WERI-Rb-1 (cell line): Measurements from ENCODE around the gene RXFP4.

ENCODE experiments used
- DNase-seq: peaks from one replicate; pipeline ENCODE4 v3.0.0-alpha.2; 2020
- H3K27ac ChIP-seq: fragments of 250-450 bp; sonication (Bioruptor Pico); 2 replicates; pipeline ENCODE4 v1.5.1; 2020; ENCODE audit warnings: mild to moderate bottlenecking, moderate library complexity
- H3K27me3 ChIP-seq: fragments of 250-450 bp; sonication (Bioruptor Pico); 2 replicates; pipeline ENCODE4 v1.5.1; 2021; ENCODE audit warnings: mild to moderate bottlenecking, low read depth, moderate library complexity; ENCODE audit not compliant: insufficient read depth, severe bottlenecking
- H3K36me3 ChIP-seq: fragments of 250-450 bp; sonication (Bioruptor Pico); 2 replicates; pipeline ENCODE4 v1.5.1; 2020; ENCODE audit warnings: mild to moderate bottlenecking, moderate library complexity
- H3K4me3 ChIP-seq: 2 replicates; pipeline ENCODE4 v1.5.1; 2011; ENCODE audit warnings: low read depth, mild to moderate bottlenecking, control low read depth, low read length
- H3K9me3 ChIP-seq: fragments of 250-450 bp; sonication (Bioruptor Pico); 2 replicates; pipeline ENCODE4 v1.5.1; 2021; ENCODE audit warnings: mild to moderate bottlenecking, moderate library complexity; ENCODE audit not compliant: severe bottlenecking
- TF ChIP-seq, protein P1 (sequence below): IDR thresholded peaks from 2 replicates; pipeline ENCODE4 v1.5.1; 2011; ENCODE audit warnings: low read depth, mild to moderate bottlenecking, control low read depth, inconsistent platforms, low read length

Gene RXFP4

DNA sequence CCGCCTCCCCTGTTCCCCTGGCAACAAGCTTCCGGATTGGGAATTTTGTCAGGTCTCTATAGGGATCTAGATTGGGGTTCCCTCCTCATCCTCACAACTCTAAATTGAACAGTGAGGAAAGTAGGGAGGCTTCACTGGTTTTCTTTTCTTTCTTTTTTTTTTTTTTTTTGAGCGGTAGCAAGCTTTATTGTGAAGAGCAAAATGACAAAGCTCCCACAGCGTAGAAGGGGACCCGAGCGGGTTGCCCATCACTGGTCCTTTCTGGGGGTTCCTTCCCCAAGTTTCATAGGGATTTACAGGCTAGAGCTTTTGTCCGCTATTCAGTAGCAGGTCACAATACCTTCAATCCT, 26.6 kb downstream of the RXFP4 start:
- H3K4me3 ChIP-seq: no peak overlapping the region
- H3K36me3 ChIP-seq: peaks cover 87% of the 10 kb centered on the region
- H3K27me3 ChIP-seq: no peaks in the 10 kb centered on the region
- H3K27ac ChIP-seq: peak overlapping the region; percentile 95
- no peaks in the 10 kb centered on the region for H3K9me3 ChIP-seq
- TF ChIP-seq, protein P1, sequence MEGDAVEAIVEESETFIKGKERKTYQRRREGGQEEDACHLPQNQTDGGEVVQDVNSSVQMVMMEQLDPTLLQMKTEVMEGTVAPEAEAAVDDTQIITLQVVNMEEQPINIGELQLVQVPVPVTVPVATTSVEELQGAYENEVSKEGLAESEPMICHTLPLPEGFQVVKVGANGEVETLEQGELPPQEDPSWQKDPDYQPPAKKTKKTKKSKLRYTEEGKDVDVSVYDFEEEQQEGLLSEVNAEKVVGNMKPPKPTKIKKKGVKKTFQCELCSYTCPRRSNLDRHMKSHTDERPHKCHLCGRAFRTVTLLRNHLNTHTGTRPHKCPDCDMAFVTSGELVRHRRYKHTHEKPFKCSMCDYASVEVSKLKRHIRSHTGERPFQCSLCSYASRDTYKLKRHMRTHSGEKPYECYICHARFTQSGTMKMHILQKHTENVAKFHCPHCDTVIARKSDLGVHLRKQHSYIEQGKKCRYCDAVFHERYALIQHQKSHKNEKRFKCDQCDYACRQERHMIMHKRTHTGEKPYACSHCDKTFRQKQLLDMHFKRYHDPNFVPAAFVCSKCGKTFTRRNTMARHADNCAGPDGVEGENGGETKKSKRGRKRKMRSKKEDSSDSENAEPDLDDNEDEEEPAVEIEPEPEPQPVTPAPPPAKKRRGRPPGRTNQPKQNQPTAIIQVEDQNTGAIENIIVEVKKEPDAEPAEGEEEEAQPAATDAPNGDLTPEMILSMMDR: no peak
- DNase-seq: no peak

- peak overlapping the region; percentile 95 for H3K27ac ChIP-seq
- H3K9me3 ChIP-seq: no peaks in the 10 kb centered on the region
- H3K4me3 ChIP-seq: no peak overlapping the region
- no peaks in the 10 kb centered on the region for H3K27me3 ChIP-seq
- TF ChIP-seq, protein P1: no peak
- H3K36me3 ChIP-seq: peaks cover 85% of the 10 kb centered on the region
- peak; percentile 96 for DNase-seq
Observed at GRCh38 chr1:155968670-155969069, 27.2 kb downstream of the RXFP4 start.

- no peak for DNase-seq
- Histone ChIP-seq H3K4me3 (no peak overlapping the region), H3K27me3 (no peaks in the 10 kb centered on the region), H3K27ac (peak overlapping the region; percentile 95), H3K36me3 (peaks cover 84% of the 10 kb centered on the region), H3K9me3 (no peaks in the 10 kb centered on the region)
- TF ChIP-seq, protein P1: no peak
Observed at GRCh38 chr1:155969377-155969791, 27.9 kb downstream of the RXFP4 start.

DNA sequence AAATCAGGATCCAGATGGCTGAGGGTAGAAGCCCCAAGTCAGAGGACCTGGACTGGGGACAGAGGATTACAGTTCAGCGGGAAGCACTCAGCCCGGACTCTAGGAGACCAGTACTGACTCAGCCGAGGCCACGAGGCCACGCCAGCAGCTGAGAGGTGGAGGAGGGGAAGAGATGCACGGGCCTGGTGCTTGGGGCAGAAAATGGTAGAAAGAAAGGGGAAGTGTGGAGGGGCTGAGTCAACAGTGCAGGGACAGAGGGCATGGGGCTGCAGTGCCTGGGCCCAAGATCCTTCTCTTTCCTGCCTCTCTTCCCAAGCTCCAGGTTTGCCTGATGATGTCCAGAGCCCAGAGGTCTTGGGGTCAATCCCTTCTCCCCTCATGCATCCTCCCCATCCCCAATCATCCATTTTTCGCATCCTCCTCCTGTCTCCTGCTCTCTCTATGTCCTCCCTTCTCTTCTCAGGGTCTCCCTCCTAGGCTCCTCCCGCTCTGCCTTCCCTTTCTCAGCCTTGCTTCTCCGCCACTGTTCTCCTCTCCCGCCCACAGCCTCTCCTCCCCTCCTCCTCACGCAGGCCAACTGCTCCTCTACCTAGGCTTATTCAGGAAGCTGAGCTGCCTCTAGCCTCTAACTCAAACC, 29.2 kb downstream of the RXFP4 start:
- peak; percentile 95 for DNase-seq
- peaks cover 75% of the 10 kb centered on the region for H3K36me3 ChIP-seq
- no peaks in the 10 kb centered on the region for H3K9me3 ChIP-seq
- peak overlapping the region; percentile 95 for H3K27ac ChIP-seq
- TF ChIP-seq, protein P1: no peak
- H3K4me3 ChIP-seq: peak overlapping the region; percentile 11
- H3K27me3 ChIP-seq: no peaks in the 10 kb centered on the region

DNA sequence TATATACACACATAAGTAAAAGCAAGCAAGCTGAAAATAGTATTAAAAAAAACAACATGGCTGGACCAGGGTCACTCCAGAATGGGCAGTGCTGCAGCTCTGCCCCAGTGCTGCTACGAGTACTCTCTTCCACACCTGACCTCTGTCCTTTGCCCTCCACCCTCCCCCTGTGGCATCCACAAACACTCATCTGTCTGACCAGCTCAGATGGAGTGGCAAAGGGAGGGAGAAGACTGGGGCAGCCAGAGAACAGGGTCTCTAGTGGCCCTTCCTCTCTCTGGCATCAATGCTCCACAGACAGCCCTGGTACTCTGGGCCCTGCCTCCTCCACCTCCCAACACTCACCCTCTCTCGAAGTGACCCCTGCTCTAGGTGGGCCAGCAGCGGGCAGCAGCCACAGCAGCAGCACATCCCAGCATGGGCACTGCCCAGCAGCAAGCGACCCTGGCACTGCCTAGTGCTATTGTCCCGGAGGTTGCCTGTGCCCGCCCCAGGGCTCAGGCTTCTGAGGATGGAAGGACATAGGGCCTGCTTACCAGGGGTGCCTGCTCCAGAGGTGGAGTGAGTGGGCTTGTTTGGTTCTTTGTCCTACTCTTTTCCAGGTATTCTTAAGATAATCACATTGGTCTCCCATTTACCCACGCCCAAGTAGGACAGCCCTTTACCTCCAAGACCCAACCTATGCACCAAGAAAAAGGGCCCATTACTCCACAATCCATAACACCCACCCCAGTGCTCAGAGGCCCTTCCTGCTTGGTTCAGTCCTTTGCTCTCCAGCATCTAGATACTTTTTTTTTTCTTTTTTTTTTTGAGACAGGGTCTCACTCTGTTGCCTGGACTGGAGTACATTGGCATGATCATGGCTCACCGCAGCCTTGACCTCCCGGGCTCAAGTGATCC, 30.7 kb downstream of the RXFP4 start:
- peak overlapping the region; percentile 95 for H3K27ac ChIP-seq
- no peak for DNase-seq

More for the DNA sequence above, 30.7 kb downstream of the RXFP4 start:
- Histone ChIP-seq H3K9me3 (no peaks in the 10 kb centered on the region), H3K27me3 (no peaks in the 10 kb centered on the region), H3K4me3 (no peak overlapping the region), H3K36me3 (peaks cover 60% of the 10 kb centered on the region)
- TF ChIP-seq, protein P1: no peak
